ENCODE data around the gene PDZD2.

PDZD2 gene

GRCh38 chr5:31939151-31939550, 300.2 kb downstream of the PDZD2 start:
- no peaks in the 10 kb centered on the region for H3K27me3 ChIP-seq (ENCODE audit: insufficient read depth, insufficient read length)
- H3K9ac ChIP-seq (ENCODE audit: insufficient read length, low read depth), result no peak overlapping the region
- H3K4me3 ChIP-seq (ENCODE audit: insufficient read length, low read depth), result no peak overlapping the region
- H3K4me1 ChIP-seq (ENCODE audit: insufficient read depth, insufficient read length), result no peaks in the 10 kb centered on the region
- H3K9me3 ChIP-seq (ENCODE audit: insufficient read depth, low read length), result no peaks in the 10 kb centered on the region
- no peaks in the 10 kb centered on the region for H3K36me3 ChIP-seq (ENCODE audit: insufficient read depth, insufficient read length, low read length)
- TF ChIP-seq ZNF274 (IDR thresholded peaks at IDR 0.05; ENCODE audit: low read depth, low read length), result no peak
- no peak for TF ChIP-seq YY1 (IDR thresholded peaks at IDR 0.05; ENCODE audit: insufficient read depth, insufficient read length)
- no peak for TF ChIP-seq SUZ12 (IDR thresholded peaks at IDR 0.05; ENCODE audit: extremely low read depth, insufficient read depth, insufficient read length)
- no peak for DNase-seq (ENCODE audit: low read depth, low spot score)

GRCh38 chr5:31941151-31941755, 302.3 kb downstream of the PDZD2 start:
- DNase-seq (ENCODE audit: low read depth, low spot score), result no peak
- Histone ChIP-seq H3K9ac (ENCODE audit: insufficient read length, low read depth) (no peak overlapping the region), H3K4me1 (ENCODE audit: insufficient read depth, insufficient read length) (peaks cover 3% of the 10 kb centered on the region), H3K4me3 (ENCODE audit: insufficient read length, low read depth) (no peak overlapping the region), H3K9me3 (ENCODE audit: insufficient read depth, low read length) (no peaks in the 10 kb centered on the region), H3K27me3 (ENCODE audit: insufficient read depth, insufficient read length) (no peaks in the 10 kb centered on the region), H3K36me3 (ENCODE audit: insufficient read depth, insufficient read length, low read length) (no peaks in the 10 kb centered on the region)
- TF ChIP-seq YY1 (IDR thresholded peaks at IDR 0.05; ENCODE audit: insufficient read depth, insufficient read length), result no peak
- TF ChIP-seq ZNF274 (IDR thresholded peaks at IDR 0.05; ENCODE audit: low read depth, low read length), result no peak
- no peak for TF ChIP-seq SUZ12 (IDR thresholded peaks at IDR 0.05; ENCODE audit: extremely low read depth, insufficient read depth, insufficient read length)

GRCh38 chr5:31942546-31942945, 303.6 kb downstream of the PDZD2 start:
- TF ChIP-seq YY1 (IDR thresholded peaks at IDR 0.05; ENCODE audit: insufficient read depth, insufficient read length) (no peak), SUZ12 (IDR thresholded peaks at IDR 0.05; ENCODE audit: extremely low read depth, insufficient read depth, insufficient read length) (no peak), ZNF274 (IDR thresholded peaks at IDR 0.05; ENCODE audit: low read depth, low read length) (no peak)
- DNase-seq (ENCODE audit: low read depth, low spot score), result no peak
- H3K4me3 ChIP-seq (ENCODE audit: insufficient read length, low read depth), result no peak overlapping the region
- H3K27me3 ChIP-seq (ENCODE audit: insufficient read depth, insufficient read length), result no peaks in the 10 kb centered on the region
- H3K9me3 ChIP-seq (ENCODE audit: insufficient read depth, low read length), result no peaks in the 10 kb centered on the region
- peaks cover 3% of the 10 kb centered on the region for H3K4me1 ChIP-seq (ENCODE audit: insufficient read depth, insufficient read length)
- no peak overlapping the region for H3K9ac ChIP-seq (ENCODE audit: insufficient read length, low read depth)
- H3K36me3 ChIP-seq (ENCODE audit: insufficient read depth, insufficient read length, low read length), result no peaks in the 10 kb centered on the region

- H3K4me3 ChIP-seq (ENCODE audit: insufficient read length, low read depth), result no peak overlapping the region
- TF ChIP-seq ZNF274 (IDR thresholded peaks at IDR 0.05; ENCODE audit: low read depth, low read length), result no peak
- no peak for TF ChIP-seq YY1 (IDR thresholded peaks at IDR 0.05; ENCODE audit: insufficient read depth, insufficient read length)
- no peaks in the 10 kb centered on the region for H3K9me3 ChIP-seq (ENCODE audit: insufficient read depth, low read length)
- H3K36me3 ChIP-seq (ENCODE audit: insufficient read depth, insufficient read length, low read length), result no peaks in the 10 kb centered on the region
- H3K4me1 ChIP-seq (ENCODE audit: insufficient read depth, insufficient read length), result peaks cover 3% of the 10 kb centered on the region
- DNase-seq (ENCODE audit: low read depth, low spot score), result no peak
- no peaks in the 10 kb centered on the region for H3K27me3 ChIP-seq (ENCODE audit: insufficient read depth, insufficient read length)
- H3K9ac ChIP-seq (ENCODE audit: insufficient read length, low read depth), result no peak overlapping the region
Observed at GRCh38 chr5:31944684-31945445, 305.9 kb downstream of the PDZD2 start.

GRCh38 chr5:31948006-31948405, 309.1 kb downstream of the PDZD2 start:
- Histone ChIP-seq H3K9me3 (ENCODE audit: insufficient read depth, low read length) (no peaks in the 10 kb centered on the region), H3K4me3 (ENCODE audit: insufficient read length, low read depth) (no peak overlapping the region), H3K27me3 (ENCODE audit: insufficient read depth, insufficient read length) (no peaks in the 10 kb centered on the region), H3K9ac (ENCODE audit: insufficient read length, low read depth) (no peak overlapping the region), H3K4me1 (ENCODE audit: insufficient read depth, insufficient read length) (peaks cover 3% of the 10 kb centered on the region), H3K36me3 (ENCODE audit: insufficient read depth, insufficient read length, low read length) (no peaks in the 10 kb centered on the region)
- no peak for DNase-seq (ENCODE audit: low read depth, low spot score)
- TF ChIP-seq YY1 (IDR thresholded peaks at IDR 0.05; ENCODE audit: insufficient read depth, insufficient read length) (no peak), SUZ12 (IDR thresholded peaks at IDR 0.05; ENCODE audit: extremely low read depth, insufficient read depth, insufficient read length) (no peak), ZNF274 (IDR thresholded peaks at IDR 0.05; ENCODE audit: low read depth, low read length) (no peak)

- H3K27me3 ChIP-seq (ENCODE audit: insufficient read depth, insufficient read length), result no peaks in the 10 kb centered on the region
- TF ChIP-seq YY1 (IDR thresholded peaks at IDR 0.05; ENCODE audit: insufficient read depth, insufficient read length) (no peak), SUZ12 (IDR thresholded peaks at IDR 0.05; ENCODE audit: extremely low read depth, insufficient read depth, insufficient read length) (no peak), ZNF274 (IDR thresholded peaks at IDR 0.05; ENCODE audit: low read depth, low read length) (no peak)
- no peaks in the 10 kb centered on the region for H3K9me3 ChIP-seq (ENCODE audit: insufficient read depth, low read length)
- no peak overlapping the region for H3K9ac ChIP-seq (ENCODE audit: insufficient read length, low read depth)
- no peaks in the 10 kb centered on the region for H3K36me3 ChIP-seq (ENCODE audit: insufficient read depth, insufficient read length, low read length)
- H3K4me1 ChIP-seq (ENCODE audit: insufficient read depth, insufficient read length), result no peaks in the 10 kb centered on the region
- H3K4me3 ChIP-seq (ENCODE audit: insufficient read length, low read depth), result no peak overlapping the region
- no peak for DNase-seq (ENCODE audit: low read depth, low spot score)
Observed at GRCh38 chr5:31952067-31952466, 313.1 kb downstream of the PDZD2 start.

- Histone ChIP-seq H3K9me3 (ENCODE audit: insufficient read depth, low read length) (no peaks in the 10 kb centered on the region), H3K4me3 (ENCODE audit: insufficient read length, low read depth) (no peak overlapping the region), H3K9ac (ENCODE audit: insufficient read length, low read depth) (no peak overlapping the region), H3K4me1 (ENCODE audit: insufficient read depth, insufficient read length) (no peaks in the 10 kb centered on the region), H3K36me3 (ENCODE audit: insufficient read depth, insufficient read length, low read length) (no peaks in the 10 kb centered on the region), H3K27me3 (ENCODE audit: insufficient read depth, insufficient read length) (no peaks in the 10 kb centered on the region)
- no peak for DNase-seq (ENCODE audit: low read depth, low spot score)
- TF ChIP-seq SUZ12 (IDR thresholded peaks at IDR 0.05; ENCODE audit: extremely low read depth, insufficient read depth, insufficient read length) (no peak), ZNF274 (IDR thresholded peaks at IDR 0.05; ENCODE audit: low read depth, low read length) (no peak), YY1 (IDR thresholded peaks at IDR 0.05; ENCODE audit: insufficient read depth, insufficient read length) (no peak)
Observed at GRCh38 chr5:31954091-31954490, 315.2 kb downstream of the PDZD2 start.

Measured in NT2/D1 (cell line).